GM18870 (cell line): ENCODE measurements around the gene RC3H2.
A peak's percentile ranks its signal among the peaks of the same experiment; 100 is the strongest.

Experiments used
- ATAC-seq: cut with Tn5 transposase; IDR thresholded peaks from one replicate; pipeline ENCODE4 v1.9.1; 2021; ENCODE audit warnings: moderate library complexity; ENCODE audit not compliant: unreplicated experiment

Gene RC3H2, protein sequence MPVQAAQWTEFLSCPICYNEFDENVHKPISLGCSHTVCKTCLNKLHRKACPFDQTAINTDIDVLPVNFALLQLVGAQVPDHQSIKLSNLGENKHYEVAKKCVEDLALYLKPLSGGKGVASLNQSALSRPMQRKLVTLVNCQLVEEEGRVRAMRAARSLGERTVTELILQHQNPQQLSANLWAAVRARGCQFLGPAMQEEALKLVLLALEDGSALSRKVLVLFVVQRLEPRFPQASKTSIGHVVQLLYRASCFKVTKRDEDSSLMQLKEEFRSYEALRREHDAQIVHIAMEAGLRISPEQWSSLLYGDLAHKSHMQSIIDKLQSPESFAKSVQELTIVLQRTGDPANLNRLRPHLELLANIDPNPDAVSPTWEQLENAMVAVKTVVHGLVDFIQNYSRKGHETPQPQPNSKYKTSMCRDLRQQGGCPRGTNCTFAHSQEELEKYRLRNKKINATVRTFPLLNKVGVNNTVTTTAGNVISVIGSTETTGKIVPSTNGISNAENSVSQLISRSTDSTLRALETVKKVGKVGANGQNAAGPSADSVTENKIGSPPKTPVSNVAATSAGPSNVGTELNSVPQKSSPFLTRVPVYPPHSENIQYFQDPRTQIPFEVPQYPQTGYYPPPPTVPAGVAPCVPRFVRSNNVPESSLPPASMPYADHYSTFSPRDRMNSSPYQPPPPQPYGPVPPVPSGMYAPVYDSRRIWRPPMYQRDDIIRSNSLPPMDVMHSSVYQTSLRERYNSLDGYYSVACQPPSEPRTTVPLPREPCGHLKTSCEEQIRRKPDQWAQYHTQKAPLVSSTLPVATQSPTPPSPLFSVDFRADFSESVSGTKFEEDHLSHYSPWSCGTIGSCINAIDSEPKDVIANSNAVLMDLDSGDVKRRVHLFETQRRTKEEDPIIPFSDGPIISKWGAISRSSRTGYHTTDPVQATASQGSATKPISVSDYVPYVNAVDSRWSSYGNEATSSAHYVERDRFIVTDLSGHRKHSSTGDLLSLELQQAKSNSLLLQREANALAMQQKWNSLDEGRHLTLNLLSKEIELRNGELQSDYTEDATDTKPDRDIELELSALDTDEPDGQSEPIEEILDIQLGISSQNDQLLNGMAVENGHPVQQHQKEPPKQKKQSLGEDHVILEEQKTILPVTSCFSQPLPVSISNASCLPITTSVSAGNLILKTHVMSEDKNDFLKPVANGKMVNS

DNA sequence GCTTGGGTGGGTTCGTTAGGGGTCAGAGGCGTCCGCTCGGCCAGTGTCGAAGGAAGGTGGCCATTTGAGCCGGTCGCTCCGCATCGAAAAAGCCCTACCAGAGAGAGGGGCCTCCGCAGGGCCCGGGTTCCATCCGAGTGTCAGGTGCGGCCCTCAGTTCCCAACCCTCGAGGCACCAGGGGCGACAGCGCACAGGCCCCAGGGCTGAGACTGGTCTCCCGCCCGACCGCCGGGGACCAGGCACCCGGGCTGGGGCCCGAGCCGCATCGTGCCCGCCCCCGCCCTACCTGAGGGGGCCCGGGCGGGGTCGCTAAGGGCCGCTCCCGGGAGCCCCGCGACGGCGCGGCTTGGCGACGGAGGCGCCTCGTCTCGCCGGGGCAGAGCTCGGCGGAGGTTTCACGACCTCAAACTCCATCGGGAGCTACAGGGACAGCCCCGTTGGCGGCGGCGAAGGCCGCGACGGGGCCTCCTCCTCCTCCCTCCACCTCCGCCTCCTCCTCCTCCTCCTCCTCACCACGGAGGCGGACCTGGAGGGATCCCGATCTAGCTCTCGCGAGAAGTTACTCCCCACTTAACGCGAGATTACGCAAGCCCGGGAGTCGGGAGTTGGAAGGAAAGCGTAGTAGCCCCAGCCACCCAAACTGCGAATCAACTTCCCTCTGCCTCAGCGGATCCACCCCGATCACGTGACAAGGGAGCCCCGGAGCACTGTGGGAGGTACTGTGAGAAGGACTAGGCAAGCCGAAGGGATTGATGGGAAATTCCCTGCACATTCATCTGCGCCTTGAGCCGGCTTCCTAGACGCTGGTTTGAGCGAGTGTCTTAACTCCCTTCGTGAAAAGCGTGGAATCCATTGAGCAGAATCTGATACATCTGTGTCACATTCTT, at the start of gene RC3H2:
TSS of gene RC3H2 (minus strand) at position 537 of the 888 bp plus-strand sequence. CDS start 7,850 bp downstream, outside the sequence.
- peak; percentile 88 for ATAC-seq

DNA sequence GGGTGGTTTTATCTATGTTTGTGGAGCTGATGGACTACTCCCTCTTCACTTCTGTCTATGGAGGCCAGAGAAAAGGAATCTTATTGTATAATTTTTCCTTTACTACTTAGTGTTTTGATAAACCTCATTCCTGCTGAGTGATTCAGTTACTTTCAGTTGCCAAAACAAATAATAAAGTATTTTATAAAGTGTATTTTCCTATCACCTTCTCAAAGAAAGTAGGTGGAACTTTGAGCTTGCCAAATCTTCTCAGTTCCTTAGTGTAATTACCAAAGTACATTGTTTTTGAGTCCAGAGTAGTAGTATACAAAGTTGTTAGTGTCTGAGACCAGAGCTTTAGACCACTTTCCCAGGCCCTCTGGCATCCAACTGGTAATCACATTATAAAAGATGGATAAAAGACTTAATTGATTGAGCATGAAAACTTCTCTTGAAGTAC, 49.1 kb upstream of the RC3H2 start:
- no peak for ATAC-seq

DNA sequence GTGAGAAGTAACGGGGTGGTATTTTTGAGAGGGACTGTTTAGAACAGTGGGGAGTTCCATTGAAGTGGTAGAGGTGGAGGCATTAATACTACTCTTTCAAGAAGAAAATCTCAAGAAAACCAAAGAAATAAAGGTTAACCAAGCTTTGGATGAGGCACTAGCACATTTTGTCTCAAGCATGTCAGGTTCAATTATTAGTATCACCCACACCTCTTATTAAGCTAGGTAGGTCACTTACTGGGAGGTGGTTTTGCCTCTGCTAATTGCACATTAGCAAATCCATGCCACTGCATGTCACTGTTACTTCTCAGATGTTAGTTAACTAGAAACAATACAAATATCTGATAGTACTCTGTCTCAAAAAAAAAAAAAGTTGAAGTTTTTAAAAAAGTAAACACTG, 45.9 kb upstream of the RC3H2 start:
- no peak for ATAC-seq

DNA sequence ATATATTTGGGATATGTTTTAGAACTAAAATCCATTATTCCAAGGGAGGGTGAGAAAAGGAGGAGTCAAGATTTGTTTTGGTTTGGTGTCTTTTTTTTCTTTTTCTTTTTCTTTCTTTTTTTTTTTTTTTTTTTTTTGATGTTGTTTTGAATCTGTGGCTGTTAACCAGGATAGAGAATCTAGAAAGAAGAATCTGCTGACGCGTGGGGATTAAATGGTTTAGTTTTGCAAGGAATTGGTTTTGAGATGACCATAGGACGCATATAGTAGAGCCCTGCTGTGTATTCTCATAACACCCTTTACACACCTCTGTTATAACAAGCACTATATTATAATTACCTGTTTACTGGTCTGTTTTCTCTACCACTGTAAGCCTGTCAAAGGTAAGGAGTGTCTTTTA, 45.1 kb upstream of the RC3H2 start:
- no peak for ATAC-seq

DNA sequence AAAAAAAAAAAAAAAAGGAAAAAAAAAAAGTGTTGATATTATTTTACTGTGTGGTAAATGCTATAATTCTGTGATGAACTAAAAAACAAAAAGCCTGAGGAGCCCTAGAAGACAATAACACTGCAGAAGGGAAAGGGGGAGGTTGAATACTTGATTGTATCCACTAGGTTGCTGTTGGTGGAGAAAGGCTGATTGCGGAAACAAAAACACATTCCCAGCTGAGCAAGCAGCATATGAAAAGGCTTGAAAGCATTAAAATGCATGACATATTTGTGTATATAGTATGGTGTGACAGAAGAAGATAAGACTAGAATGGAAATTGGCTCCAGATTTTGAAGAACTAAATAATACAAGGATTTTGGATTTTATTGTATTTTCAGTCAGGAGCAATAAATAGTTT, 44.5 kb upstream of the RC3H2 start:
- ATAC-seq: no peak

DNA sequence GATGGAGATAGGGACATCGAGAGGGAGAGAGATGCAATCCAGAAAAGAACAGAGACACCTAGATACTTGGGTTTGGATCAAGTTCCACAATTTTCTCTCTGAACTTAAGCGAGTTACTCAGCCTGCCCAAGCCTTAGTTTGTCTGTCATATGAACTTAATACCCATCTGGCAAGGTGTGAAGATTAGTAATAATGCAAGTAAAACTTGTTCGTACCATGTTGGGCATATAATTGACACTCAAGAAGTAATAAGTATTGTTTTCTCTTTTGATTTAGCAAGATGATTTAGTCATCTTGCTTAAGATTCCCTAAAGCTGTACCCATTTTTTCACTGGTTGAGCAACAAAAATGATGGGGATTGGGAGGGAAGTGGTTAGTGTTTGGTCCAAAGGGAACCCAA, 43.2 kb upstream of the RC3H2 start:
- ATAC-seq: no peak

DNA sequence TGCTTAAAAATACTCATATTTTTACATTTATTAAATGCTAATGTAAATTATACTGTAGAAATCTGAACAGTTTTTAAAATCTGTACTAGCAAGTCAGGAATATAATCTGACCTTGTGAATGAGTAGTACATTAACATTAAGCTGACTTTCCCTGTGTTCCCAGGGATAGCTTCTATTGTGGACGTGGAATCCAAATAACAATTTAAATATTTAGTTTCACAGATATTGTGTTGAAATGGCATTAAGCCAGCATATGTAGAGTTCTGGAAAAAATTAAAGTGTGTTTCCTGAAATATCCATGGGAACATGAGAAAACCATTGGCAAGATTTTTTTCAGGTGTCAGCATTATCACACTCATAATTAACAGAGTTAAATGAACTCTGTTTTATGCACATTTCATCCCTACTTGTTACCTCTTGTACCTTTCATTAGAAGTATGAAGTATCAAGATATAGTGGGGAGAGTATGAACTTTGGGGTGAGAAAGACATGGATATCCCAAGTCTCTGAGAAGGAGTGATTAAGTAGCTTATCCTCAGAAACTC, 41.4 kb upstream of the RC3H2 start:
- ATAC-seq: no peak

DNA sequence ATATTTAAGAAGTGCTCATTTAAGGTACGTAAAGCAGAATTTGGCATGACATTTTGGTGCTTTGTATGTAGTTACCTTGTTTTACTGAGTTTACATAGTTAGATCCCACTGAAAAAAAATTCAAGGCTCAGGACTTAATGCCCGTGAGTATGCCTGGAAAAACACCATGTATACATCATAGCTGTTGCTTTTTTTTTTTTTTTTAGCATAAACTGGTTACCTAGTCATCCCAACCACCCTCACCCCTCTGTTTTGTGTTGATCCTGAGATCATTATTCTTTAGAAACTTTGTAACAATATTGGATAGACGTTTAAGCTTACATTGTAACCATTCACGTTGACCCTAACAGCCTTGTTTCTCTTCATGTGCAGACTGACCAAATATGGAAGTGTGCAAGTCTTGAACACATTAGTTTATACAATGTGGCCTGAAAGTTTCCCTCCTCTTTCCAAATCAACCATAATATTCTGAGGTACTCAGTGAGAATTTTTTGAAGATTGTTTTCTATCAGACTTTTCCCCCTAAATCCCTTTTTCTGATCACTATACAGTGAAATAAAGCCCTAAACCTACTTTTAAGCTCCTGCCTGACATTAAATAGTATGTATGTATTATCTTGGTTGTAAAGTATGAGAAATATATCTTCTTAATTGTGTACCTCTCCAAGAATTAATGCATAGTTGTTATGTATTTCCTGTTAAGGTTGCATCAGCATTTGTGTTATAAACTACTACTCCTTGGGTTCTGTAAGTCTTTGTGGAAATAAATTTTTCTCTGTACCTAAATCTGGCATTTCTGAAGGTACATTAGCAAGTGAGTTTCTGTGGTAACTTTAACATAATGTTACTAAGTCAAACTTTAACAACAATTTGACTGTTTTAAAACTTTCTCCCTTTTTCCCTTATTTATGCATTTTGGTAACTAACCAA, 40.1 kb upstream of the RC3H2 start:
- no peak for ATAC-seq

DNA sequence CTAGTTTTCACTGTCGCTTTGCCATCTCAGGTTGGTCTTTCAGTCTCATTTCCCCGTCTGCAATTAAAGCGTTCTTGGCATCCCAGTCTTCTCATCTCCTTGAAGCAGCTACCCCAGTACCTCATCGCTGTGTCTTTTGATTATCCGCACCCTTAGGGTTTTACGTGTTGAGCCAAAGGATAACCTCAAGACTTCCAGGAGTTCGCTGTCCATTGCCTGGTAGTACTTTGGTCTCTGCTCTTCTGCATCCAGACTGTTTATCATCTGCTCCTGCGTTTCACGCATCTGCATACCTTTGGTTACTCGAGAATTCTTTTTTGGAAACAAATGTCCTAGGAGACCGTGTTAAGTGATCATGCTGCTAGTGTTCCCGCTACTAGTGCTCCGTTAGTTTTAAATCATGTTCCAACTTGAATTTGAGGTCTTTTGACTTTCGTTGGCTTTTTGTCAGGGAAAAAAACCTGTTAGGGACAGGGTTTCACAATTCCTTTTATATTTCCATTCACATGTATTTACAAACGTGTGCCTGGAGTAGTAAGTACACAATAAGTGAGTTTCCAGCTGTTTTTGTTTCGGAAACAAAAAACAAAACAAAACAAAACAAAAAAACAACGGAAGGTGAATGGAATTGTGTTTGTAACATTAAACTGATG, 36.5 kb upstream of the RC3H2 start:
- no peak for ATAC-seq

DNA sequence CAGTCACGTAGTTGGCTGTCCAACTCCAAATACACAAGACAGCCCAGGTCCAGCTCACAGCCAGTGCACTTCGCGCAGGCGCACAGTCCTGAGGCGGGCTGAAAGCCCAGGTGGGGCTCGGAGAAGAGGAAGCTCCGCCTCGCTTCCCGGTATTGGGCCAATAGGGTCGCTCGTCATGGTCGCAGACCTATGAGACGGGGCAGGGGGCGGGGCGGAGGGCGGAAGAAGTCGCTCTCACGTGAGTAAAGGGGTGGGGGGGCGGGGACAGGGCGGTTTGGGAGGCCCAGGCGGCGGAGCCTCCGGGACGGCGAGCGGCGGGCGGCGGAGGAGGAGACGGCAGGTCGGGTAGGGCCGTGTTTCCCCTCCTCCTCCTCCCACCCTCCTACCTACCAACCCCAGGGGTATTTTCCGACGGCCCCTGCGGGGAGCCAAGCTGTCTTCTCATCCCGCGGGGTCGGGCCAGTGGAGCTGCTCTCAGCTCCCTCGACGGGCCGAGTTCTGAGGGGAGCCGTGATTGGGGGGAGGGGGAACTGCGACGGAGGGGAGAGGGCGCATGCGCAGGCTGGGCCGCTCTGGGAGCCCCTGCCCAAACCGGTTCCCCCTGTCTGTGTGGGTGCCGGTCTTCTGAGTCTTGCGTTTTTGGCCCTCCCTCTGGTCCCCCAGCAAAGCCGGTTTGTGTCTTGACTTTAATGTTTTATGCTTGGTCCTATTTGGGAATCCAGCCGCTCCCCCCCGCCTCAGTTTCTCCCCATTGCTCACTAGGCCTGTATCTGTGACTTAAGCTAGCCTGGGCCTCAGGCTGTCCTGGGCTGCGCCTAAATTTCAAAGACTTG, 35.8 kb upstream of the RC3H2 start, which contains the start of gene RABGAP1:
TSS of gene RABGAP1 (plus strand) at position 272 of the 833 bp plus-strand sequence. CDS start 16,040 bp downstream, outside the sequence.
- peak; percentile 97 for ATAC-seq

DNA sequence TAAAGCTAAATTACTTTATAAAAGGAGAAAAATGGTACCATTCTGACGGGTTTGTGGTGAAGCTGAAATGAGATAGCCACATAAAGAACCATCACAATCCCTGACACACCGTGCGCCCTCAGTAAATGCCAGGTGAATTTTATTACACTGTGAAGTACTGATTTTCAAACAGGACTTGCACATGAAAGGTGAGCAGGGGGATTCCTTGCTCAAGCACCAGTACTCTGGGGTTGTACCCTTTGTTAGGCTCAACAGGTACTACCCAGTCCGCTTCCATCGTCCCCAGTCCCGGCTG, 35.2 kb upstream of the RC3H2 start:
- ATAC-seq: no peak

DNA sequence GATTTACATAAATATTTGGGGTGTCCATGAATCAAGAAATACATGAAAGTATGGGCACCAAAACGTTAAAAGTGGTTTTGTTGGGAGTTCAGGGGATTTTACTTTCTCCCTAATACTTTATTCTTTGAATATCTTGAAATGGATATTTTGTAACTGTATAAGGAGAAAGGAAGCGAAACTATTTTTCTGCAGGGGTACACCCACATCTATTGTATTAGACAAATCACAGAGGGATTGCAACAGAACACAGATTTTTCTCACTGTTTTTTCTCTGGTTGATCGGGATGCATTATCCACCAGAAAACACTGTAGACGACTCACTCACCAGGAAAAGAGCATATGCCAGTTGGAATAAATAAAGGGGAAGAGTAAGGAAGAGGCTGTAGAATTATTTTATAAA, 34.4 kb upstream of the RC3H2 start:
- ATAC-seq: no peak

DNA sequence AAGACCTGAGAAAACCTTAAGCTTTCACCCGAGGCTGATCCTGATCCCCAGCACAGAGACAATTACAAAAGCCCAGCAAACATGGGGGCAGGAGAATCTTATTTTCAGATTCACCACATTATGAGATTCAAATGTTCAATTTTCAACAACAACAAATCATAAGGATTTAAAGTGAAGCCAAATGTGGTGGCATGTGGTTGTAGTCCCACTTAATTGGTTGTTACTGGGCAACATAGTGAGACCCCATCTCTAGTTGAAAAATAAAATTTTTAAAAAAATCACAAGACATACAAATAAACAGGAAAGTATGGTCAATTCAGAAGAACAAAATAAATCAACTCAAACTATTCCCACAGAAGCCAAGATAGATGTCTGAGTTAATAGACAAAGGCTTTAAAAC, 31.7 kb upstream of the RC3H2 start:
- ATAC-seq: no peak

DNA sequence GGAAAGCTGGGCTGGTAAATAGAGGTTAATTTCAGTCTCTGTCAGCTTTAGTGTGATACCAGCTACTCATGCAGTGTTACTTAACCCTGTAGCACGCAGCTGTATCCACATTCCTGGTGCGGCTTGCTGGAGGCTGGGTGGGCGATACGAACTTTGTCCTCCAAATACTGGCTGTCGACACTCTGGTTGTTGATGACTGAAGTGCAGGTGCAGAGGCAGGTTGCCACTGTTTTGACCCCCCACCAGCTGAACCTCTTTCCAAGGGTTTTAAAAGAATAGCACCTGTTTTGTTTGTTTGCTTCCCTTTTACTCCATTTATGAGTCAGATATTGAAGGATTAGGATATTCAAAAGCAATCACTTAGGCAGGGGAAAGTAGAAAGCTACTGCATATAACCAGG, 31.3 kb upstream of the RC3H2 start:
- ATAC-seq: no peak

DNA sequence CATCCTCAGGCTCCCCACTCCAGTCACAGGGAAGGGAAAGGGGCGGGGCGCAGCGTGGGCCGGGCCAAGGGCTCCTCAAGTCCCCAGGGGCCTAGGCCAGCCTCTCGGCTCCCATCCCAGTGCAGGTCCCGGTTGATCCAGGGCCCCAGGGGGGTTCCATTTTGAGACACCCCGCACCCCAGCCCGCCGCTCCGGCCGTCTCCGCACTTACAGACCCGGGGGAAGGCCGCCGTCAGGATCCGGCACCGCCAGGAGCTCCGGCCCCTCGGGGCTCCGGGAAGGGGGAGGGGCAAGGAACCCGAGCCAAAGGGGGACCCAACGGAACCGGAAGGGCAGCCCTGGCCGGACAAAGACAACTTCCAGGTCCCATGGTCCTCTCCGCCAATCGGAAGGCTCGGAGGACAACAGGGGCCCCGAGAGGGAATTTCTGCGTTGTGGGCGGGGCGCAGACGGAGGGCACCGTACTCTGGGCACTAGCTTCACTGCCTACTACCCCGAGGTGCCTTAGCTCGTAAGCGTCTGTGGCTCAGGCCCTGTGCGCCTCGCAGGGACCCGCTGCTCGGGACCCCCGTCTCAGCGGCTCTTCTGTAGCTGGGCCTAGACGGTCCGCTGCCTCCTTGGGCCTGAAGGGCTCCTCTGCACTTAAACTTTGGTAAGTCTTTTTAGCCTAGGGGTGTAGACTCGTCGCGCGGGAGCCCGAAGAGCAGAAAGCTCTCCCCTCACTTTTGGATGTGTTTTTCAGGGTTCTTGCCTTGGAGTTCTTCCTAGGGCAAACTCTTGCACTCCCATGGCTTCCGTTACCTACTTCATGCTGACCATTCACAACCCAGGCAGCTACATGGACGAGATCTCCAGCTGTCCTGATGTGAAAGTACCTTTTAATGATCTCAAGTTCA, 26.3 kb upstream of the RC3H2 start, which contains the start of gene ZBTB26:
TSS of gene ZBTB26 (minus strand) at position 287 of the 896 bp plus-strand sequence. CDS start 11,578 bp downstream, outside the sequence.
- ATAC-seq: peak; percentile 90

DNA sequence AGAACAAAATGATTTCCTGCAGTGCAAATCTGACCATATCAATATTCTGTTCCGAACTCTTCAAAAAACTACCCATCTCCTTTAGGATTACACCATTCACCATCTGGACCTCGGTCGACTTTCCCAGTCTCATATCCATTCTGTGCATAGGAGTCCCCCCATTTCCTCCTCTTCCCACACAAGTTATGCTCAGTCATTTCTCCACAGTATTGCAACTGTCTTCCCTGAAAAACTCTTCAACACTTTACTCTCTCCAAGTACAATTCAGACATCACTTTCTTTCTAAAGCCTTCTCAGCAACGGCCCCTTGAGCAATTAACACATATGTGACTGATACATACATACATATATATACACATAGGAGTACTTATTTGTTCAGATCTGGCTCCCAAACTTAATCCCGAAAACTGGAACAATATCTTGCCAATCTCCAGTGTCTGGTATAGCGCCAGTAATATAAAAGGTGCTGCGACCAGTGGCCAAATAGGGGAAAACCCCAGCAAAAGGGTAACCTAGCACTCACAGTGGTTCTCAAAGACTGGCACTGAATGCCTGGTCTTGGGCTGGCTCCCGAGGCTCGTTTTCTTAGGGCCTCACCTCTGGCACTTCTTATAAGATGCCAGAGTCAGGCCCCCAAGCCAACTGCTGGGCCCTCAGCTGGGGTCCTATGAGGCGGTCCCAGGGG, 25.5 kb upstream of the RC3H2 start:
- peak; percentile 17 for ATAC-seq
